Psoas muscle (tissue), 8 donors: Measurements from ENCODE around the gene MELTF. TPM values are rescaled to one million over a fixed set of nuclear protein-coding genes. Genes with fewer than 3 reads are reported as not detected.

Source experiments
- ATAC-seq, 4 donors: fragments of 200-7000 bp; cut with Tn5 transposase; one replicate each; pipeline ENCODE4 v1.9.1; 2020; ENCODE audit warnings: moderate library complexity in 3 of 4, mild to moderate bottlenecking in 2 of 4
- DNase-seq, 2 donors: peaks; one replicate each; pipeline ENCODE4 v3.0.0-alpha.2; 2020
- H3K27ac ChIP-seq: fragments of 200-600 bp; one replicate; pipeline ENCODE4 v1.8.0; 2022
- H3K27me3 ChIP-seq, 3 donors: fragments of 200-600 bp in 1 of 3; one replicate each; pipeline versions ENCODE4 v1.6.1 to v1.8.0; 2013 to 2022; ENCODE audit warnings: low read length in 2 of 3, mild to moderate bottlenecking in 2 of 3, moderate library complexity in 1 of 3; ENCODE audit not compliant: insufficient read depth in 3 of 3
- H3K36me3 ChIP-seq, 2 donors: fragments of 200-600 bp in 1 of 2; one replicate each; pipeline versions ENCODE4 v1.6.1 to v1.8.0; 2013 to 2022; ENCODE audit warnings: low read depth in 1 of 2, mild to moderate bottlenecking in 1 of 2, moderate library complexity in 1 of 2; ENCODE audit not compliant: insufficient read depth in 1 of 2
- H3K4me1 ChIP-seq: fragments of 200-600 bp; one replicate; pipeline ENCODE4 v1.8.0; 2022
- H3K4me3 ChIP-seq: fragments of 200-600 bp; one replicate; pipeline ENCODE4 v1.8.0; 2022; ENCODE audit warnings: mild to moderate bottlenecking
- H3K9me3 ChIP-seq: fragments of 200-600 bp; one replicate; pipeline ENCODE4 v1.8.0; 2022
- WGBS, 3 donors: extraction: QIAGEN DNeasy Blood & Tissue Kit; methylation state at CpG; one replicate each; pipeline versions ENCODE4 v1.1.6 to v1.1.7; 2013; 5-methylcytosine and 5-hydroxymethylcytosine counted together
- intact Hi-C, 2 donors: fragments of 100-400 bp; cut with DNase I; formaldehyde crosslinking; loops; one replicate each; pipeline versions ENCODE4 v1.11.0 to v1.14.2; 2022
- polyA plus RNA-seq, 3 donors: library from polyadenylated mRNA; stranded (reverse); fragments of 200-250 nt; gene quantifications; one replicate each; pipeline ENCODE4 v1.2.3, GENCODE V29; 2013
- total RNA-seq, 4 donors: library from RNA; stranded (reverse); fragmentation: NEBNext Ultra II Directional in 2 of 4; extraction: Animal tissue kit (Norgen Biotek cat#: 25700) in 2 of 4; gene quantifications; one replicate each; pipeline versions ENCODE4 v1.2.1 to v1.2.4, GENCODE V29; 2021 to 2023
- TF ChIP-seq, protein P1 (sequence below): fragments of 200-600 bp; IDR thresholded peaks from one replicate; pipeline ENCODE4 v1.8.0; 2022; ENCODE audit warnings: antibody characterized with exemption
- donor health status: healthy with polysubstance abuse.
- donor health status: DM: no; HTN: no; CAD: no; lungs with moderate emphysema.
- donor health status: Bipolar disorder and iron deficiency.
- donor health status: healthy.
- donor health status: DM: yes; HTN: yes; CAD: no.
- donor health status: DM: no; HTN: no; CAD: no.
- donor health status: DM: no; HTN: no; CAD: no.
- donor health status: DM: yes; HTN: yes; CAD: no.

Gene MELTF
- total and polyA plus RNA-seq, 7 donors, result 0.23 to 0.97 (median 0.55) TPM

DNA sequence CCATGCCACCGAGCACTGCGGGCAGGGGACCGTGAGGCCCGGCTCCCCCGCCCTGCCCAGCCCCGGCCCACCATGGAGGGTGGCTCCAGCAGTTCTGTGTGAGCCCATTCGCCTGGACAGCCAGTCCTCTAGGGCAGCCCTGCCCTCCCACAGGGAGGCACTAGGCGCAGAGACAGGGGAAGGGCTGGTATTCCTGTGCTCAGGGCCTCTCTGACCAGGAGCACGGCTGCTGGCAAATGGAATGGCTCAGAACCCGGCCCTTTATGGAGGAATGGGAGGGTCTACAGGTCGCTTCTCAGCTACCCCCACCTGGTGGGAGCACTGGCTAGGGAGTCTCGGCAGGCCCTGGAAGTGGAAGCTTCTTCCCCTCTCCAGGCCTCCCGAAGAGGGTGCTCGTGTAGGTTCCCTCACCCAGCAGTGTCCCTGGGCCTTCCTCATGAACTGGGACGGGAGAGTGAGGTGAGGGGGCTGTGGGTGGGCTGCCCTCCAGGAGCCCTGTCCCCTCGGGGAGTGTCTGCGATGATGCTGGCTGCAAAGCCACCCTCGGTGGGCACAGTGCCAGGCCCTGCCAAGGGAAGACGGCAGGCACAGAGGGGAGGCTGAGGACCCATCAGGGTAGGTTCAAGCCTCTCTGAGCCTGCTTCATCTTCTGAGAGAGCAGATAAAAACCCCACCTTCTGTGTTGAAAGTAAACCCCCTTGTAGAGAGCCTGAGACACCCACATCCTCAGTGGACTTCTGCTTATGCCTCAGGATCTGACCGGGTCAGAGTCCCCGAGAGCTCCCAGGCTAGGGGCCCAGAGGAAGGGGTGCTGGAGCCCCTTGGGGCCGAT is 1.5 kb downstream of the MELTF start:
- DNase-seq (no peak), ATAC-seq (no peak)
- Histone ChIP-seq H3K27me3 (peaks cover 0 to 39% (median 18%) of the 10 kb centered on the region in 3 donors), H3K27ac (no peak overlapping the region), H3K9me3 (no peaks in the 10 kb centered on the region), H3K36me3 (no peaks in the 10 kb centered on the region), H3K4me1 (peaks cover 9% of the 10 kb centered on the region), H3K4me3 (peak overlapping the region; percentile 57)
- WGBS, 3 donors, result 80 to 85% (median 80%) methylated on average over 22 of the region's 22 CpGs
- intact Hi-C loops, result no loop called here
- TF ChIP-seq, protein P1, sequence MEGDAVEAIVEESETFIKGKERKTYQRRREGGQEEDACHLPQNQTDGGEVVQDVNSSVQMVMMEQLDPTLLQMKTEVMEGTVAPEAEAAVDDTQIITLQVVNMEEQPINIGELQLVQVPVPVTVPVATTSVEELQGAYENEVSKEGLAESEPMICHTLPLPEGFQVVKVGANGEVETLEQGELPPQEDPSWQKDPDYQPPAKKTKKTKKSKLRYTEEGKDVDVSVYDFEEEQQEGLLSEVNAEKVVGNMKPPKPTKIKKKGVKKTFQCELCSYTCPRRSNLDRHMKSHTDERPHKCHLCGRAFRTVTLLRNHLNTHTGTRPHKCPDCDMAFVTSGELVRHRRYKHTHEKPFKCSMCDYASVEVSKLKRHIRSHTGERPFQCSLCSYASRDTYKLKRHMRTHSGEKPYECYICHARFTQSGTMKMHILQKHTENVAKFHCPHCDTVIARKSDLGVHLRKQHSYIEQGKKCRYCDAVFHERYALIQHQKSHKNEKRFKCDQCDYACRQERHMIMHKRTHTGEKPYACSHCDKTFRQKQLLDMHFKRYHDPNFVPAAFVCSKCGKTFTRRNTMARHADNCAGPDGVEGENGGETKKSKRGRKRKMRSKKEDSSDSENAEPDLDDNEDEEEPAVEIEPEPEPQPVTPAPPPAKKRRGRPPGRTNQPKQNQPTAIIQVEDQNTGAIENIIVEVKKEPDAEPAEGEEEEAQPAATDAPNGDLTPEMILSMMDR, result no peak

DNA sequence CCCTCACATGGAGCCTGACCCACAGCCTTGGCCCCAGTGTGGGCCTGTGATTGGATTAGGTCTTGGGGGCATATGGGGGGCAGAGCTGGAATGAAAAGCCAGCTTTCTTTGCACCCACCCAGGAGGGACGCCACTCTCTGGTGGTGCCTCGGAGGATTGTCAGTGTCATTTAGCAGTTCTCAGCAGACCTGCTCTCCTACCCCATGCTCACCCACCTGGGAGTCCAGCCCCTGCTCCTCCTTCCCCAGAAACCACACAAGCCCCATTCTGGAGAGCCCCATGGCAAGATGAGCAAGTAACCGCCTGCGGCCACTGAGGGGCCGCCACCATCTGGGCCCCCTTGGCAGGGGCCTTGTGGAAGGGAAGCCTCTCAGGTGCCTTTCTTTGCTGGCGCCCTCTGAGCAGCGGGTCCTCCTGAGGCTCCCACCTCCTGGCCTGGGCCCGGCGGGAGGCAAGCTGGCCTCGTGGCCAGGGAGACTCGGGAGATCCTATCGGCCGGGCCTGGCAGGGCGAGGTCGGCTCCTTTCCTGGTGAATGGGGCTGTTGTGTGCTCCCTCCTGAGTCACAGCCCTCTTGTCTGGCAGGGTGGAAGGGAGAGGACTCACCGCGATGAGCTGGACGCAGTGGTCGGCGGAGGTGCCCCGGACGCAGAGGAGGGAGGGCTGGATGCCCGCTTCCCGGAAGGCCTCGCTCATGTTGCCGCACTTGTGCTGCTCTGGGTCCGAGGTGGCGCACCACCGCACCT is 2.3 kb downstream of the MELTF start:
- DNase-seq (no peak), ATAC-seq (no peak)
- Histone ChIP-seq H3K4me3 (no peak overlapping the region), H3K4me1 (peaks cover 9% of the 10 kb centered on the region), H3K36me3 (no peaks in the 10 kb centered on the region), H3K27ac (no peak overlapping the region), H3K9me3 (no peaks in the 10 kb centered on the region), H3K27me3 (peaks cover 0 to 39% (median 18%) of the 10 kb centered on the region in 3 donors)
- TF ChIP-seq, protein P1, result no peak
- intact Hi-C loops, result no loop called here
- 93 to 94% (median 93%) methylated on average over 29 of the region's 29 CpGs for WGBS, 3 donors

DNA sequence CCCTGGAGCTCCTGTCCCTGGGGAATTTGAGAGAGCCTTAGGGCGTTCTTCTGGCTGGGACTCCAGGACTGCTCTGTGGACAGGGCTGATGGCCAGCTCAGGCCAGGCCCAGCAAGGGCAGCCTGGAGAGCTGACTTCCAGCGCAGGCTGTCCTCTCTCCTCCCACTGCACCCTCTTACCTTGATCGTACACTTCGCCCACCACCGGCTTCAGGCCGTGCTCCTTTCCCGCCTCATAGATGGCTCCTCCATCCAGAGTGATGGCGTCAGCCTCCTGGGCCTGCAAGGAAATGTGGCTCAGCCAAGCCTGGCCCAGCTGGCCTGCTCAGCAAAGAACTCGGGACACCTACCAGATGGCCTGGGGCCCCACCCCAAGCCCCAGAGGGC is 3.1 kb downstream of the MELTF start:
- ATAC-seq (no peak), DNase-seq (no peak)
- H3K4me3 ChIP-seq, result no peak overlapping the region
- H3K4me1 ChIP-seq, result peaks cover 7% of the 10 kb centered on the region
- peaks cover 0 to 40% (median 18%) of the 10 kb centered on the region in 3 donors for H3K27me3 ChIP-seq
- TF ChIP-seq, protein P1, result no peak
- no peaks in the 10 kb centered on the region for H3K9me3 ChIP-seq
- H3K27ac ChIP-seq, result no peak overlapping the region
- 78 to 85% (median 80%) methylated on average over 9 of the region's 9 CpGs for WGBS, 3 donors
- intact Hi-C loops, result no loop called here
- no peaks in the 10 kb centered on the region for H3K36me3 ChIP-seq

DNA sequence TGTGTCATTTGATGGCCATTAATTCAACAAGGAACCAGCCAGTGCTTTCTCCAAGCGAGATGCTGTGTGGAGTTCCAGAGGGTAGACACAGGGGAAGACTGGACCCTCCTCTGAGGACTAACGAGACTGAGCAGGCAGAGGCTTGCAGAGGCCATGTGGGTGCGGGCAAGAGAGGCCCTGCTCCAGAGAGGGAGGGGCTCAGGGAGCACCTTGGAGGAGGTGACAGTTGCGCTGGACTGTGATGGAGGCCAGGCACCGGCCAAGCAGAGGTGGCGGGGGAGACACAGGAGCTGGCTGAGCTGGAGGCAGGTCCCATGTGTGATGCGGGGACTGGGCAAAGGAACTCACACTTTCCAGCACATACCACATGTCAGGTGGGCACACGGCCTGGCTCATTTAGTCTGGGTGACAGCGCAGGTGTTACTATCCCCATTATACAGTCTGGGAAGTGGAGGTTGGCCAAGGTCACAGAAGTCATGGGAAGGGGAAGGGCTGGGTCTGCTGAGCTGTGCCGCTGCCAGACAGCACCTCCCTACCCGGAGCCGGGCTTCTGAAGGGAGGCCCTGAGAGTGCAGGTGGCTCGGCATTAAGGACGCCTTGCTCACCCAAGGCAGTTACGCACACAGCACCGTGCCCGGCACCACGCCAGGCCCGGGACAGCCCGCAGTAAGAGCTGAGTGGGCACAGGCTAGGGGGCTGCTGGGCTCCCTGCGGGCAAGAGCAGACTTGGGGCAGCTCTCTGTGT is 3.7 kb downstream of the MELTF start:
- no peak overlapping the region for H3K4me3 ChIP-seq
- no peaks in the 10 kb centered on the region for H3K9me3 ChIP-seq
- H3K27ac ChIP-seq, result no peak overlapping the region
- DNase-seq (no peak), ATAC-seq (no peak)
- peaks cover 3% of the 10 kb centered on the region for H3K4me1 ChIP-seq
- H3K27me3 ChIP-seq, result peaks cover 0 to 43% (median 17%) of the 10 kb centered on the region in 3 donors
- TF ChIP-seq, protein P1, result no peak
- intact Hi-C loops, result no loop called here
- H3K36me3 ChIP-seq, result no peaks in the 10 kb centered on the region
- WGBS, 3 donors, result 89 to 92% (median 91%) methylated on average over 19 to 21 of the region's 21 CpGs
